Esophagus squamous epithelium (tissue), 4 donors: ENCODE results near the gene COL1A1.

Source experiments
- CTCF ChIP-seq, 6 experiments: fragments of 450-650 bp in 4 of 6; fragments of 200-600 bp in 2 of 6; sonication (generic) in 2 of 6; IDR thresholded peaks; one replicate each; pipeline ENCODE4 v1.5.1; 2016 to 2019; ENCODE audit warnings: antibody characterized with exemption in 6 of 6, mild to moderate bottlenecking in 4 of 6, moderate library complexity in 4 of 6
- POLR2A ChIP-seq, 4 donors: fragments of 450-650 bp; IDR thresholded peaks; one replicate each; pipeline ENCODE4 v1.6.1; 2017; ENCODE audit warnings: antibody characterized with exemption in 4 of 4, mild to moderate bottlenecking in 4 of 4, moderate library complexity in 3 of 4

- no peak for TF ChIP-seq CTCF (IDR thresholded peaks at IDR 0.05)
- no peak for TF ChIP-seq POLR2A (IDR thresholded peaks at IDR 0.05)
These were observed 36.4 kb downstream of the COL1A1 start for GRCh38 chr17:50165066-50165465.
